ENCODE data around the gene PKN2.

PKN2 gene

GRCh38 chr1:88658419-88658818 lies 25.7 kb upstream of the PKN2 start:
- no peak for DNase-seq (ENCODE audit: extremely low read depth, low read depth)
- no peak for TF ChIP-seq CTCF (IDR thresholded peaks at IDR 0.05; ENCODE audit: low read depth, low read length, missing control alignments)
- no peak overlapping the region for H3K4me3 ChIP-seq (replicated peaks; ENCODE audit: low read depth, low read length)

- no peak for TF ChIP-seq CTCF (IDR thresholded peaks at IDR 0.05; ENCODE audit: low read depth, low read length, missing control alignments)
- H3K4me3 ChIP-seq (replicated peaks; ENCODE audit: low read depth, low read length): no peak overlapping the region
- no peak for DNase-seq (ENCODE audit: extremely low read depth, low read depth)
Measured at GRCh38 chr1:88659552-88659951, 24.5 kb upstream of the PKN2 start.

GRCh38 chr1:88661188-88661587 lies 22.9 kb upstream of the PKN2 start:
- no peak overlapping the region for H3K4me3 ChIP-seq (replicated peaks; ENCODE audit: low read depth, low read length)
- no peak for DNase-seq (ENCODE audit: extremely low read depth, low read depth)
- no peak for TF ChIP-seq CTCF (IDR thresholded peaks at IDR 0.05; ENCODE audit: low read depth, low read length, missing control alignments)

- H3K4me3 ChIP-seq (replicated peaks; ENCODE audit: low read depth, low read length): no peak overlapping the region
- no peak for DNase-seq (ENCODE audit: extremely low read depth, low read depth)
- TF ChIP-seq CTCF (IDR thresholded peaks at IDR 0.05; ENCODE audit: low read depth, low read length, missing control alignments): no peak
Measured at GRCh38 chr1:88661951-88662699, 21.9 kb upstream of the PKN2 start.

GRCh38 chr1:88662723-88663122 lies 21.4 kb upstream of the PKN2 start:
- DNase-seq (ENCODE audit: extremely low read depth, low read depth): no peak
- TF ChIP-seq CTCF (IDR thresholded peaks at IDR 0.05; ENCODE audit: low read depth, low read length, missing control alignments): no peak
- H3K4me3 ChIP-seq (replicated peaks; ENCODE audit: low read depth, low read length): no peak overlapping the region

GRCh38 chr1:88668405-88668804 lies 15.7 kb upstream of the PKN2 start:
- DNase-seq (ENCODE audit: extremely low read depth, low read depth): no peak
- TF ChIP-seq CTCF (IDR thresholded peaks at IDR 0.05; ENCODE audit: low read depth, low read length, missing control alignments): no peak
- no peak overlapping the region for H3K4me3 ChIP-seq (replicated peaks; ENCODE audit: low read depth, low read length)

- DNase-seq (ENCODE audit: extremely low read depth, low read depth): no peak
- H3K4me3 ChIP-seq (replicated peaks; ENCODE audit: low read depth, low read length): no peak overlapping the region
- TF ChIP-seq CTCF (IDR thresholded peaks at IDR 0.05; ENCODE audit: low read depth, low read length, missing control alignments): no peak
Measured at GRCh38 chr1:88670462-88670861, 13.6 kb upstream of the PKN2 start.
